CD4-positive, alpha-beta T cell (primary cell): ENCODE measurements around the gene DCDC1. TPM values are rescaled to one million over a fixed set of nuclear protein-coding genes. Genes with fewer than 3 reads are reported as not detected.

Experiments
- ATAC-seq: fragments of 200-7000 bp; cut with Tn5 transposase; one replicate; pipeline ENCODE4 v1.10.0; 2022; ENCODE audit warnings: mild to moderate bottlenecking; ENCODE audit not compliant: poor library complexity
- CTCF ChIA-PET: fragments of 350-600 bp; sonication (Branson Sonifier 250); formaldehyde crosslinking; loops from one replicate; lab custom pipeline; 2021; ENCODE audit warnings: antibody characterized with exemption, inconsistent platforms; lab: Charles Lee
- POLR2A ChIA-PET: fragments of 350-600 bp; sonication (Branson Sonifier 250); formaldehyde crosslinking; loops from one replicate; lab custom pipeline; 2021; ENCODE audit warnings: antibody characterized with exemption, inconsistent platforms; lab: Charles Lee
- DNase-seq, 14 experiments: peaks; one replicate each; pipeline ENCODE4 v3.0.0-alpha.2; 2013 to 2020; ENCODE audit warnings: mixed read lengths in 2 of 14
- H3K27ac ChIP-seq, 2 donors: one replicate each; pipeline versions ENCODE4 v1.5.1 to v1.7.0; 2013; ENCODE audit warnings: low read length in 2 of 2, low read depth in 1 of 2, mild to moderate bottlenecking in 1 of 2
- H3K27me3 ChIP-seq, 2 experiments: 1 replicate in 1 of 2; 2 replicates in 1 of 2; pipeline versions ENCODE4 v1.6.1 to v1.7.0; 2013; ENCODE audit warnings: low read length in 2 of 2, control low read depth in 1 of 2, mild to moderate bottlenecking in 1 of 2, moderate library complexity in 1 of 2; ENCODE audit not compliant: insufficient read depth in 2 of 2, control insufficient read depth in 1 of 2
- H3K36me3 ChIP-seq: one replicate; pipeline ENCODE4 v1.6.1; 2013; ENCODE audit warnings: low read length, control low read depth; ENCODE audit not compliant: insufficient read depth
- H3K4me1 ChIP-seq: one replicate; pipeline ENCODE4 v1.6.1; 2013; ENCODE audit warnings: low read length, control low read depth; ENCODE audit not compliant: insufficient read depth
- H3K4me3 ChIP-seq: one replicate; pipeline ENCODE4 v1.5.1; 2013; ENCODE audit warnings: mild to moderate bottlenecking, low read length, moderate library complexity
- H3K9me3 ChIP-seq, 2 experiments: 1 replicate in 1 of 2; 2 replicates in 1 of 2; pipeline versions ENCODE4 v1.6.1 to v1.7.0; 2013; ENCODE audit warnings: low read length in 2 of 2, mild to moderate bottlenecking in 2 of 2, control low read depth in 1 of 2, moderate library complexity in 1 of 2; ENCODE audit not compliant: control insufficient read depth in 1 of 2, insufficient read depth in 1 of 2
- H3K27ac Mint-ChIP-seq: one replicate; pipeline ENCODE4 v1.8.0; 2020; ENCODE audit warnings: mixed read lengths
- H3K27me3 Mint-ChIP-seq: one replicate; pipeline ENCODE4 v1.8.0; 2021; ENCODE audit warnings: mixed read lengths
- H3K36me3 Mint-ChIP-seq: one replicate; pipeline ENCODE4 v1.8.0; 2021; ENCODE audit warnings: low read depth, mixed read lengths
- H3K4me1 Mint-ChIP-seq: one replicate; pipeline ENCODE4 v1.8.0; 2021; ENCODE audit warnings: low read depth, mixed read lengths
- H3K4me3 Mint-ChIP-seq: one replicate; pipeline ENCODE4 v1.8.0; 2020; ENCODE audit warnings: mild to moderate bottlenecking, mixed read lengths
- H3K9me3 Mint-ChIP-seq: one replicate; pipeline ENCODE4 v1.8.0; 2020; ENCODE audit warnings: mixed read lengths
- CTCF ChIP-seq: fragments of 200-600 bp; IDR thresholded peaks from one replicate; pipeline ENCODE4 v1.8.0; 2022; ENCODE audit warnings: antibody characterized with exemption, mild to moderate bottlenecking
- intact Hi-C, 2 experiments: fragments of 100-400 bp; cut with DNase I in 1 of 2; cut with micrococcal nuclease in 1 of 2; formaldehyde crosslinking; loops; one replicate each; pipeline versions ENCODE4 v1.15.1 to v1.9.0; 2023 to 2025; cut with DNase I, micrococcal nuclease
- total RNA-seq, 174 experiments: library from RNA in 2 of 174; stranded (reverse) in 2 of 174; gene quantifications; one replicate each; pipeline ENCODE4 v1.2.3 and lab custom pipeline; 2021 to 2026

DCDC1 gene
- total RNA-seq, 2 experiments from 2014 or later: 0.11 TPM; not detected in 1

GRCh38 chr11:31019786-31020185 is 349.8 kb downstream of the DCDC1 start:
- H3K9me3 Mint-ChIP-seq: peaks cover 2% of the 10 kb centered on the region
- Histone ChIP-seq H3K4me1 (no peaks in the 10 kb centered on the region), H3K9me3 (peaks cover 0 to 3% of the 10 kb centered on the region in 2 experiments), H3K4me3 (no peak overlapping the region), H3K36me3 (no peaks in the 10 kb centered on the region), H3K27me3 (no peaks in the 10 kb centered on the region), H3K27ac (no peak overlapping the region)
- CTCF ChIA-PET: no interaction called here
- ATAC-seq: no peak
- H3K27ac Mint-ChIP-seq: no peak overlapping the region
- DNase-seq: no peak
- no peak for TF ChIP-seq CTCF
- H3K27me3 Mint-ChIP-seq: no peaks in the 10 kb centered on the region
- intact Hi-C loops: no loop called here
- no peak overlapping the region for H3K4me3 Mint-ChIP-seq
- POLR2A ChIA-PET: no interaction called here
- H3K36me3 Mint-ChIP-seq: no peaks in the 10 kb centered on the region
- no peaks in the 10 kb centered on the region for H3K4me1 Mint-ChIP-seq

GRCh38 chr11:31005202-31005601 is 364.3 kb downstream of the DCDC1 start:
- H3K4me1 Mint-ChIP-seq: no peaks in the 10 kb centered on the region
- DNase-seq: no peak
- no peaks in the 10 kb centered on the region for H3K36me3 Mint-ChIP-seq
- H3K27ac ChIP-seq: no peak overlapping the region
- H3K4me3 ChIP-seq: no peak overlapping the region
- intact Hi-C loops: no loop called here
- no peaks in the 10 kb centered on the region for H3K36me3 ChIP-seq
- no peak overlapping the region for H3K4me3 Mint-ChIP-seq
- no peaks in the 10 kb centered on the region for H3K27me3 ChIP-seq
- no peaks in the 10 kb centered on the region for H3K27me3 Mint-ChIP-seq
- POLR2A ChIA-PET: no interaction called here
- CTCF ChIA-PET: no interaction called here
- no peak for TF ChIP-seq CTCF
- H3K9me3 Mint-ChIP-seq: peaks cover 2% of the 10 kb centered on the region
- no peaks in the 10 kb centered on the region for H3K4me1 ChIP-seq
- ATAC-seq: no peak
- no peaks in the 10 kb centered on the region for H3K9me3 ChIP-seq
- no peak overlapping the region for H3K27ac Mint-ChIP-seq

- DNase-seq: no peak
- Histone ChIP-seq H3K27me3 (no peaks in the 10 kb centered on the region), H3K27ac (no peak overlapping the region), H3K9me3 (no peaks in the 10 kb centered on the region), H3K4me3 (no peak overlapping the region), H3K4me1 (no peaks in the 10 kb centered on the region), H3K36me3 (no peaks in the 10 kb centered on the region)
- Mint-ChIP-seq H3K4me1 (no peaks in the 10 kb centered on the region), H3K36me3 (no peaks in the 10 kb centered on the region), H3K4me3 (no peak overlapping the region), H3K9me3 (peaks cover 2% of the 10 kb centered on the region), H3K27ac (no peak overlapping the region), H3K27me3 (no peaks in the 10 kb centered on the region)
- no peak for TF ChIP-seq CTCF
- POLR2A ChIA-PET: no interaction called here
- no peak for ATAC-seq
- intact Hi-C loops: no loop called here
- CTCF ChIA-PET: no interaction called here
These were observed 368.1 kb downstream of the DCDC1 start for GRCh38 chr11:31001427-31001826.
